NCI-H1417 (cell line): Measurements from ENCODE around the gene EEF1A2.
"Not testable (repeated sequence)": the region's sequence is repeated elsewhere in the genome, so short reads cannot be mapped to it uniquely, and the experiment has no call there.

Source experiments
- DNase-seq, 3 experiments: peaks; one replicate each; lab custom pipeline; 2025; lab: John Stamatoyannopoulos, UW

EEF1A2 gene

DNA sequence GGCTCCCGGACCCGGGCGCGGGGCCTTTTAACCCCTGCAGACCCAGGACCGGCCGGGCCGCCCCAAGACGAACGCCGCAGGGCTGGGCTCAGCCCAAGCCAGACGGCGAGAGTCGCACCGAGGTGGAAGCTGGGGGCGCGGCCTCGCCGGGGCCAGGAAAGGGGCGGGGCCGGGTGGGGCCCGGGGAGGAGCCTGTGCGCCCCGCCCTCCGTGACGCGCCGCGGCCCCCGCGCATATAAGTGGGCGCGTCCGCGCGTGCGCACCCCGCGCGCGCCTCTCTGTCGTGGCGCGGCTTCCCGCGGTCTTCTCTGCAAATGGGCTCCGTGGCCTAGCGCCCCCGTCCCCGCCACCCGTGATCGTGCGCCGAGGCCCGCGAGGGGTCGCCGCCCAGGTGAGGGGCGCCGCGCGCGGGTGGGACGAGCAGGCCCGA lies 21.6 kb upstream of the EEF1A2 start, which contains the start of gene PPDPF:
TSS of gene PPDPF (plus strand) at position 262 of the 430 bp plus-strand sequence. CDS start 544 bp downstream, outside the sequence.
- peak; percentile 90 to 92 (median 90) for DNase-seq

- peak; percentile 39 to 89 (median 89) for DNase-seq
Observed at GRCh38 chr20:63519668-63520503, 21.0 kb upstream of the EEF1A2 start.

DNA sequence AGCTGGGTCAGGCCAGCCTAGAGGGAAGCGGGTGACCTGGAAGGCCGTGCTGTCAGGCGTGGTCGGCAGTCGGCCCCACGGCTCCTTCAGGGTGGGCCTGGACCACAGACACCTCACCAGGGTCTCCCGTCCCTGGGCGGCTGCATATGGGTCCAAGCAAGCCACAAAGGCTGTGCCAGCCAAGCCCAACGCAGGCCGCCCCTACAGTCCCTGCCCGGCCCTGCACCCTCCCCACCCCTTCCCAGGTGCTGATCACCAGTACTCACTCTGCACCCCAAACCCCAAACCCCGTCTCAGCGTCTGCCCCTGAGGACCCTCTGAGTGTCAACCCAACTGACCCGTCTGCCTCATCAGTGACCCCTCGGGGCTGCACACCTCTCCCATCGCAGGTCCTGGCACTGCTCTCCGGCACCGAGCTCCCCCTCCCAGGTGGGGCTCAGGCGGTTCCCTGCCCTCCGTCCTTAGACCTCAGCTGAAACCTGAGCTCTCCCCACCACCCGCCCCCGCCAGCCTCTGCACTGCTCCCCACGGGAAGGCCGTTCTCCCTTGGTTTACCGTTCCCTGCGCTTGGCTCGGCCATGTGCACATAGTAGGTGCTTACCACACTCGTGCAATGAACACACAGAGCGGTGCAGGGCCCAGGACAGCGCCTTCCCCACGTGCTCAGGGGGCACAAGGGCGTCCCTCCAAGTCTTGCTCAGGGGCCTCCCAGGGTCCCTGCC lies 20.2 kb upstream of the EEF1A2 start:
- DNase-seq, result no peak

- DNase-seq, result no peak
Observed at GRCh38 chr20:63518351-63518861, 19.5 kb upstream of the EEF1A2 start.

DNA sequence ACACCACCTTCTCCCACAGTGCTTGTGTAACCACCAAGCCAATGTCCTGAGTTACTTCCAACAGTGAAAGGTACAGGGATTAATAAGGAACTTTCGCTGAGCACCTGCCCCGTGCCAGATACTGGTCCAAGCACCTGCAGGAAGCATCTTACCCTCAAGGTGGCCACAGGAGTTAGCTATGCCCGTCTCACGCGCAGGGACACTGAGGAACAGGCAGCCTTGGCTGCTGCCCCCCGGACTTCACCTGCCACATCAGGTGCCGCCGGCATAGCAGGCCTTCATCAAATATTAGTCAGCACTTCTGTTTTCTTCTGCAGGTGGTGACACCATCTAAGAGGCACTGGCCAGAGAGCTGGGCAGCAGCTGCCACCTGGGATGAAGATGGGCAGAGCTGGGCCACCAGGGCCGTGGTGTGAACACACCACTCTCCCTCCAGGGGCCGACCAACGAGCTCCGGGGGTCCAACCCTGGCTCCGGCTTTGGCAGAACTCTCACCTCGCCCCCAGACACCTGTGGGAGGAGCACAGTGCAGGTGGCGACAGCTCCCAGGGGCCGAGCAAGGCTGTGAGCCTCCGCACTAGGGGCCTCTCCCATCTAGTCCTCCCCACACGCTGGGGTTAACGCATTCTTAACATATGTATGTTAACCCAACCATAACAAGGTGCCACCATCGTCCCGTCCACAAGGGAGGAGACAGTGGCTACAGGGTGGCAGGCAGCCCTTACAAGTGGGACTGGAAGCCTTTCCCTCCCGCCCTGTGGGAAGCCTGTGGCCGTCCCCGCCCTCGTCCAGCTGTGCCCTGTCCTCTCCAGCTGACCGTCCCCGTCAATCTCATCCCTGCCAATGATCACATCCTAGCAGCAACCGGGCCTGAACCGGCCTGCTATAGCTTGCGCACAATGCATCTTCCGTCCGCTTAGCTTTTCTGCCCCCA lies 18.8 kb upstream of the EEF1A2 start:
- no peak for DNase-seq

GRCh38 chr20:63514520-63514919 lies 15.6 kb upstream of the EEF1A2 start:
- not testable (repeated sequence) for DNase-seq

DNA sequence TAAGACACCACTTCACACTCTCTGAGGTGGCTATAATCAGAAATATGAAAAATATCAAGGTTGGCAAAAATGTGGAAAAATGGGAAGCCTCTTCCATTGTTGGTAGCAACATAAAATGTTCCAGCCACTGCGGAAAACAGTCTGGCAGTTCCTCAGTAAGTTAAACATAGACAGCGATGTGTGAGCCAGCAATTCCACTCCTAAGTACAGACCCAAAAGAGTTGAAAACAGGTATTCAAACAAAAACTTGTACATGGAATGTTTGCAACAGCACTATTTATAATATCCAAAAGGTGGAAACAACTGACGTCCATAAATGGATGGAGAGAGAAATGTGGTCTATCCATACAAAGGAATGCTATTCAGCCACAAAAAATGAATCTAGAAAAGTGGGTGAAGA lies 14.3 kb upstream of the EEF1A2 start:
- DNase-seq, result no peak

DNA sequence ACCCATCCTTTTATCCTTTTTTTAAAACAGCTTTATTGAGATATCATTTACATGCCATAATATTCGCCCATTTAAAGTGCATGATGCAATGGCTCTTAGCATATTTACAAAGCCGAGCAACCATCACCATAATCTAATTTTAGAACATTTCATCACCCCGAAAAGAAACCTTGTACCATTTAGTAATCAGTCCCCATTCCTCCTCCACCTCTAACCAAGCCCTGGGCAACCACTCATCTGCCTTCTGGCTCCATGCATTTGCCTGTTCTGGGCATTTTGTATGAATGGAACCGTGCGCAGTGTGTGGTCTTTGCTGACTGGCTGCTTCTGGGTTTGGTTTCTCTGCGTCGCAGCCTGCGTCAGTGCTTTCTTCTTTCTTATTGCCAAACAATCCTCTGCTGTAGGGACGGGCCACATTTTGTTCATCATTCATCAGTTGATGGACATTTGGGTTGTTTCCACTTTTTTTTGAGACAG lies 10.2 kb upstream of the EEF1A2 start:
- no peak for DNase-seq

DNA sequence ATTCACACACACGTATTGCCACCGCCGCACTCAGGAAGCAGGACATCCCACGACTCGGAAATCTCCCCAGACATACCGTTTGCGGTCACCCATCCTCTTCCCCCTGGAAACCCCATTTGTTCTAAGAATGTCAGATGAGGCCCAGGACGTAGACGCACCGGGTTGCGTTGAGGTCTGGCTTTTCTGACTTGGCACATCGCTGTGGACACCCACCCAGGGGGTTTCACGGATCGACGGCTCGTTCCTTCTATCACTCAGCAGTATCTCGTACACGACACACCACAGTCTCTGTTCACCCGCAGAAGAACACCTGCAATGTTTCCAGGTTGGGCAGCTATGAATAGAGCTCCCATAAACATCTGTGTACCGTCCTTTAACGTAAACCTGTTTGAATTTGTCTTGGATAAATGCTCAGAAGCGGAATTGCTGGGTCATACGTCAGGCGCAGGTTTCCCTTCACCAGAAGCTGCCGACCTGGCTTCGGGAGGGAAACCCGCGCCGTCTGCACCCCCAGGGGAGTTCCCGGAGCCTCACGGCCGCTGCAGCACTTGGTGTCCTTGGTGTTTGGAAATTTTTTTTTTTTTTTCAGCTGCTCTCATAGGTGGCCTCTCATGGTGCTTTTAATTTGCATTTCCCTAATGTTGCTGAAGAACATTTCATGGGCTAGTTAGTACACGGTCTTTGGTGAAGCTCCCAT lies 9.3 kb upstream of the EEF1A2 start:
- no peak for DNase-seq

DNA sequence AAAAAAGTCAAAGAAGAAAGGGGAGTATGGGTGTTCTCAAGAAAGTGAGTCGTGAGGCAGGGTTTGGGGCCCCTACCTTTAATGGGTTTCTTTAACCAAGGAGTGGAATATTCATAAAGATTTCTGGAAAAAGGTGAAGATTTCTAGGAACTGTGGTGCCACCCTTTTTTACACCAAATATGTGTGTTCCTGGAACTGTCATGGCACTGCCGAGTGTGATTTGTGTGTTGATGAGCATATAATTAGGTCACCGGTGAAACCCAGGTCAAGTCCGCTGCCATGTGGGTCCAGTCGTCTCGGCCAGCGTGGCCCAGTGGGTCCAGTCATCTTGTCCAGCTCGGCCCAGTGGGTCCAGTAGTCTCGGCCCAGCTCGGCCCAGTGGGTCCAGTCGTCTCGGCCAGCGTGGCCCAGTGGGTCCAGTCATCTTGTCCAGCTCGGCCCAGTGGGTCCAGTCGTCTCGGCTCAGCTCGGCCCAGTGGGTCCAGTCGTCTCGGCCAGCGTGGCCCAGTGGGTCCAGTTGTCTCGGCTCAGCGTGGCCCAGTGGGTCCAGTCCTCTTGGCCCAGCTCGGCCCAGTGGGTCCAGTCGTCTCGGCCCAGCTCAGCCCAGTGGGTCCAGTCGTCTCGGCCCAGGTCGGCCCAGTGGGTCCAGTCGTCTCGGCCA lies 8.3 kb upstream of the EEF1A2 start:
- DNase-seq, result no peak

GRCh38 chr20:63505723-63506122 lies 6.8 kb upstream of the EEF1A2 start:
- DNase-seq, result no peak

GRCh38 chr20:63505281-63505680 lies 6.4 kb upstream of the EEF1A2 start:
- no peak for DNase-seq

DNA sequence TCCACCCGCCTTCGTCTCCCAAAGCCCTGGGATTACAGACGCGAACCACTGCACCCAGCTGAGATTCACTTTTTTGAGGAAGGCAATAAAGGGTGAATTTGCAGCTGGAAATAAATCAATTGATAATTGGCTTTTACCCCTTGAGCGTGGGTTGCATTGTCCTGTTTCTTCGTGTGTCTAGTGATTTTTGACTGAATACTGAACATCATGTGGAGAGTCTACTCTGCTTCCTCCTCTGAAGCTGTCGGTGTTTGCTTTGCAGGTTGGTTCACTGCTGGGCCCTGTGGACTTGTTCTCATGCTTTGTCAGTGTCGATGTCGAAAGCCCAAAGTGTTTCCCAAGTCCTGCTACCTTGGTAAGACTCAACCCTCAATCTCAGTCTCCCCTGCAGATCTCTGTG lies 5.8 kb upstream of the EEF1A2 start:
- no peak for DNase-seq

- peak in 2 of 3 experiments; percentile 46 to 75 for DNase-seq
Observed at GRCh38 chr20:63503524-63503923, 4.6 kb upstream of the EEF1A2 start.

GRCh38 chr20:63502671-63503172 lies 3.8 kb upstream of the EEF1A2 start:
- peak in 2 of 3 experiments; percentile 98 for DNase-seq

DNA sequence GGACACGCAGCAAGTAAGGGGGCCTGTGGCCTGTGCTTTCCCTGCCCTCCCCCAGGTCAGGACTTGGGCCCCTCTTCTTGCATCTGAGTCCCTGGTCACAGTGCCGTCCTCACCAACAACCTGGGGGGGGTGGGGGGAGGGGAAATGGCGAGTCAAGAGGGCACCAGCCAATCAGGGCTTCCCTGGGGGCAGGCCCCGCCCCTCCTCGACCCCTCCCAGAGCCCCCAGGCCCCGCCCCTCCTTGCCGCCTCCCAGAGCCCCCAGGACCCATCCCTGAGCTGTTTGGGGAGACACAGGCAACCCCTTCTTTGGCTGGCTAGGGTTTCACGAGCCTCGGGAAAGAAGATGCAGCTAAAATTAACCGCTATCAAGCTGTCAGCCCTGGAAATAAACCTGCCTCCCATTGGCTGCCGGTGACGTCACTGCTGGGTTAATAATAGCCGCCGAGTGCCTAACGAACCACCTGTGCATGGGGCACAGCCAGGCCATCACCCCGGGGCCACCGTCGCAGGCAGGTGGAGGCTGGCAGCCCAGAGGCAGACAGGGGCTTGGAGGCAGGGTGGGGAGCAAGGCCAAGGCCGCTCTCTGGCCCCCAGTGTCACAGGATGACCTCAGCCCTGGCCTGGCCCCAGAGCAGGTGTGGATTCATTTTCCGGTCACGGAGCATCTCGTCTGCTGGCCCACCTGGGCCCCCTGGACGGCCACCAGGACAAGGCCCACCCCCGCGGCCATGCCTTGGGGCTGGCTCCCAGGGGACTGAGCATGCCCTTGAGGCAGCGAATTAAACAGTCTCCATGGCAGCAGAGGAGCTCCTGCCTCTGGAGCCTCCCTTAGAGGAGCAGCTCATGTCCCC lies 3.2 kb upstream of the EEF1A2 start:
- peak; percentile 90 to 99 (median 98) for DNase-seq

DNA sequence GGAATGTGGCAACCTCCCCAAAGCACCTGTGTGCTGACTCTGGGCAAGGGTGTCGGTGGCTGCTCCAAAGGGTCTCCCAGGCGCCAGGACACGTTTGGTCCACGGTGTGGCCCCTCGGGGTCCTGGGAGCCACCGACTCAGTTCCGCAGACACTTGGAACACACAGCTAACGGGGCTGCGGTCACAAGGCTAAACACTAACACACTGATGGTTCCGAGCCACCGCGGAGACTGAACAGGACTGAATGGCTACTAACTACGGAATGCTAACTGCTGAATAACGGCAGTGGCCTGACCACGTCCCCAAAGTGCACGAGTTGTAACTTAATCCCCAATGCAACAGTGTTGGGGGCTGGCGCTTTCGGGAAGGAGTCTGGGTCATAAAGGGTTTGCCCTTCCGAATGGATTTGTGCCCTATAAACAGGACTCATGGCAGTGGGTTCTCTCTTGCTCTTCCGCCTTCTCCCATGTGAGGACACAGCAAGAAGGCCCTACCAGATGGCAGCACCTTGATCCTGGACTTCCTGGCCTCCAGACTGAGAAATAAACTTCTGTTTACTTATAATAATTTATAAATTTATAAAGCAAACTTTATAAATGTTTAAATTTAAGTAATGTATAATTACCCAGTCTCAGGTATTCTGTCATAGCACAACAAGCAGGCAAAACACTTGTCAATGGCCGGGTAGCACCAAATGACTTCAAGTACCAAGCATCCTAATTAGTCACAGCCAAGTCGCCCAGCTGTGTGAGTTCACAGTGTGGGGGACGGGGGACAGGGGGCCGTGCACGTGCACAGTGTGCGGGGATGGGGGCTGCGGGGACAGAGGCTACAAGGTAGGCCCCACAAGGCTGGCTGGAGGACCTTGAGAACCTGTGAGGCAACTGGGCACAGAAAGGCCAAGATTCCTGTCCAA lies 2.3 kb upstream of the EEF1A2 start:
- DNase-seq, result peak in 2 of 3 experiments; percentile 84 to 88
